Placental epithelial cell (primary cell): ENCODE results near the gene TLR1. TPM values are rescaled to one million over a fixed set of nuclear protein-coding genes. Genes with fewer than 3 reads are reported as not detected.

Experiments used
- small RNA-seq: library from RNA; depleted of rRNA; stranded (forward); fragments of <200 nt; gene quantifications from one replicate; pipeline ENCODE3, GENCODE V24; 2012
- total RNA-seq: library from RNA; depleted of rRNA; stranded (reverse); fragments of >200 nt; gene quantifications from 2 replicates; pipeline ENCODE4 v1.2.3, GENCODE V29; 2012

TLR1 gene
- total RNA-seq: 0.79 and 0.98 TPM in 2 replicates

GRCh38 chr4:38804654-38805295 lies at the start of gene TLR1:
TSS of gene TLR1 (minus strand) at chr4:38804791. CDS start at chr4:38798831, 5,960 bp downstream.

GRCh38 chr4:38782452-38783108 lies 22.0 kb downstream of the TLR1 start, which contains the start of gene TLR10:
TSS of gene TLR10 (minus strand) at chr4:38782990. CDS start at chr4:38775590, 7,400 bp downstream.

Small RNAs within 50 kb of the gene (small RNA-seq; reads per million reads assigned to genes)
- not detected for gene RNA5SP158

Other genes with a start within 250 kb of the TLR1 start
- 30.2 and 56.3 TPM in 2 replicates for gene KLF3, start 140.6 kb downstream of the TLR1 start, total RNA-seq
- not detected in 2 replicates for gene TLR10, start 21.8 kb downstream of the TLR1 start, total RNA-seq
- 4.7 and 7.8 TPM in 2 replicates for gene TLR6, start 52.0 kb upstream of the TLR1 start, total RNA-seq
- 395 and 414 TPM in 2 replicates for gene FAM114A1, start 63.0 kb upstream of the TLR1 start, total RNA-seq
- gene TMEM156, start 227.6 kb upstream of the TLR1 start, total RNA-seq: not detected in 2 replicates